Measurements from ENCODE around the gene EPHA7. TPM values are rescaled to one million over a fixed set of nuclear protein-coding genes. Genes with fewer than 3 reads are reported as not detected.

The EPHA7 gene
- total RNA-seq, 1 experiment from 2014 or later, result 9.5 TPM

DNA sequence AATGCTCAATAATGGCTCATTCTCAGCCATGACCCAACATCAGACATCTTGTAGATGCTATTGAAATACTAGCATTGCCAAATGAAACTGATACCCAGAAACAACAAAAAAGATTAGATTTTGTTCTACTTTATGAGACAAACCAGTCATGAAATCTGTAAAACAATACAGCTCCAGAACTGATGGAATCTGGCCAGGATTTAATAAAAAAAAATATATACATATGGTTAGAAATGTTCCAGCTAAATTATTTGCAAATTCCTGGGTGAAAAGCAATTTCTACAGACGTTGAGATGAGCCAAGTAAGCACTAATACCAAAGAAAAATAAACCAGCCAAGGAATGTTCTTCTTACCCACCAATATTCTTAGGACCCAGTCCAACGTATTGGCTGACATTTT is 201.3 kb downstream of the EPHA7 start:
- no peak overlapping the region for H2BK15ac ChIP-seq (ENCODE audit: low read depth, low read length)
- no peak overlapping the region for H3K9ac ChIP-seq (ENCODE audit: extremely low read depth, insufficient read length, low read length)
- no peak overlapping the region for H3K18ac ChIP-seq (ENCODE audit: insufficient read length, low read depth, low read length)
- H3K79me1 ChIP-seq (ENCODE audit: insufficient read depth, low read depth, low read length, poor library complexity, severe bottlenecking), result no peaks in the 10 kb centered on the region
- H3K79me2 ChIP-seq (ENCODE audit: insufficient read depth, low read length), result no peaks in the 10 kb centered on the region
- Mint-ChIP-seq H3K27ac (no peak overlapping the region), H3K36me3 (ENCODE audit: insufficient read depth in 1 of 3, low read depth in 3 of 3) (no peaks in the 10 kb centered on the region; a peak in 1 of 7 replicates), H3K27me3 (ENCODE audit: low read depth) (no peaks in the 10 kb centered on the region), H3K4me3 (no peak overlapping the region), H3K9me3 (peaks cover 0 to 2% of the 10 kb centered on the region in 2 experiments; a peak in 2 of 5 replicates), H3K4me1 (peaks cover 3 to 13% of the 10 kb centered on the region in 2 experiments; a peak in 3 of 4 replicates)
- no peaks in the 10 kb centered on the region for H3K27me3 ChIP-seq (ENCODE audit: insufficient read depth, low read length)
- no peak overlapping the region for H2BK120ac ChIP-seq (ENCODE audit: low read depth, low read length, poor library complexity, severe bottlenecking)
- H4K5ac ChIP-seq (ENCODE audit: insufficient read length, low read depth, low read length), result no peak overlapping the region
- no peak overlapping the region for H3K4ac ChIP-seq (ENCODE audit: low read depth, low read length)
- no peaks in the 10 kb centered on the region for H3K4me1 ChIP-seq (ENCODE audit: insufficient read depth, low read length)
- no peak overlapping the region for H3K14ac ChIP-seq (ENCODE audit: insufficient read depth, low read length)
- no peak overlapping the region for H2AK5ac ChIP-seq (ENCODE audit: insufficient read length, low read length)
- no peak overlapping the region for H3T11ph ChIP-seq (ENCODE audit: low read length)
- H3K23me2 ChIP-seq (ENCODE audit: insufficient read length, low read depth, low read length, poor library complexity, severe bottlenecking), result no peaks in the 10 kb centered on the region
- WGBS (ENCODE audit: extremely low coverage, insufficient read length, low lambda C conversion rate), result no CpG with 5 or more reads among the region's 2 CpGs
- H4K20me1 ChIP-seq (ENCODE audit: control insufficient read depth, insufficient read depth, insufficient read length), result no peaks in the 10 kb centered on the region
- no peak overlapping the region for H4K8ac ChIP-seq (replicated peaks; ENCODE audit: insufficient read length, low read depth, low read length)
- H2BK12ac ChIP-seq (ENCODE audit: insufficient read length, low read depth, low read length), result no peak overlapping the region
- DNase-seq, result no peak
- H3K9me3 ChIP-seq (ENCODE audit: control insufficient read depth, low read depth, low read length), result no peaks in the 10 kb centered on the region
- no peak overlapping the region for H2BK20ac ChIP-seq (ENCODE audit: low read depth, low read length, poor library complexity, severe bottlenecking)
- no peak overlapping the region for H3K56ac ChIP-seq (ENCODE audit: insufficient read length, low read depth, low read length)
- no peak overlapping the region for H3K27ac ChIP-seq (ENCODE audit: insufficient read length, low read depth, low read length)
- H2AFZ ChIP-seq (ENCODE audit: low read length), result no peak overlapping the region
- TF ChIP-seq, protein P1, sequence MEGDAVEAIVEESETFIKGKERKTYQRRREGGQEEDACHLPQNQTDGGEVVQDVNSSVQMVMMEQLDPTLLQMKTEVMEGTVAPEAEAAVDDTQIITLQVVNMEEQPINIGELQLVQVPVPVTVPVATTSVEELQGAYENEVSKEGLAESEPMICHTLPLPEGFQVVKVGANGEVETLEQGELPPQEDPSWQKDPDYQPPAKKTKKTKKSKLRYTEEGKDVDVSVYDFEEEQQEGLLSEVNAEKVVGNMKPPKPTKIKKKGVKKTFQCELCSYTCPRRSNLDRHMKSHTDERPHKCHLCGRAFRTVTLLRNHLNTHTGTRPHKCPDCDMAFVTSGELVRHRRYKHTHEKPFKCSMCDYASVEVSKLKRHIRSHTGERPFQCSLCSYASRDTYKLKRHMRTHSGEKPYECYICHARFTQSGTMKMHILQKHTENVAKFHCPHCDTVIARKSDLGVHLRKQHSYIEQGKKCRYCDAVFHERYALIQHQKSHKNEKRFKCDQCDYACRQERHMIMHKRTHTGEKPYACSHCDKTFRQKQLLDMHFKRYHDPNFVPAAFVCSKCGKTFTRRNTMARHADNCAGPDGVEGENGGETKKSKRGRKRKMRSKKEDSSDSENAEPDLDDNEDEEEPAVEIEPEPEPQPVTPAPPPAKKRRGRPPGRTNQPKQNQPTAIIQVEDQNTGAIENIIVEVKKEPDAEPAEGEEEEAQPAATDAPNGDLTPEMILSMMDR (conservative IDR thresholded peaks at IDR 0.05), result no peak
- H2BK5ac ChIP-seq (ENCODE audit: insufficient read length, low read length), result no peak overlapping the region
- H3K23ac ChIP-seq (ENCODE audit: insufficient read length, low read depth, low read length), result no peak overlapping the region
- no peak overlapping the region for H4K91ac ChIP-seq (ENCODE audit: insufficient read length, low read depth, low read length)
- H3K4me2 ChIP-seq (ENCODE audit: insufficient read depth, insufficient read length, low read length), result no peak overlapping the region

Measured in H9 (cell line).